Stimulated activated CD4-positive, alpha-beta T cell treated with anti-CD3 and anti-CD28 coated beads, Interleukin-4, amount 100 ng/mL, for 24 hours (primary cell): ENCODE measurements around the gene SELENOW.

Source experiments
- DNase-seq: peaks from one replicate; pipeline ENCODE4 v3.0.0-alpha.2; 2020

Gene SELENOW

GRCh38 chr19:47832723-47833122 is 54.2 kb downstream of the SELENOW start:
- no peak for DNase-seq
